ENCODE data around the gene KIF5A.

KIF5A gene

GRCh38 chr12:57628280-57629191, 78.7 kb downstream of the KIF5A start:
- TF ChIP-seq, protein P1, sequence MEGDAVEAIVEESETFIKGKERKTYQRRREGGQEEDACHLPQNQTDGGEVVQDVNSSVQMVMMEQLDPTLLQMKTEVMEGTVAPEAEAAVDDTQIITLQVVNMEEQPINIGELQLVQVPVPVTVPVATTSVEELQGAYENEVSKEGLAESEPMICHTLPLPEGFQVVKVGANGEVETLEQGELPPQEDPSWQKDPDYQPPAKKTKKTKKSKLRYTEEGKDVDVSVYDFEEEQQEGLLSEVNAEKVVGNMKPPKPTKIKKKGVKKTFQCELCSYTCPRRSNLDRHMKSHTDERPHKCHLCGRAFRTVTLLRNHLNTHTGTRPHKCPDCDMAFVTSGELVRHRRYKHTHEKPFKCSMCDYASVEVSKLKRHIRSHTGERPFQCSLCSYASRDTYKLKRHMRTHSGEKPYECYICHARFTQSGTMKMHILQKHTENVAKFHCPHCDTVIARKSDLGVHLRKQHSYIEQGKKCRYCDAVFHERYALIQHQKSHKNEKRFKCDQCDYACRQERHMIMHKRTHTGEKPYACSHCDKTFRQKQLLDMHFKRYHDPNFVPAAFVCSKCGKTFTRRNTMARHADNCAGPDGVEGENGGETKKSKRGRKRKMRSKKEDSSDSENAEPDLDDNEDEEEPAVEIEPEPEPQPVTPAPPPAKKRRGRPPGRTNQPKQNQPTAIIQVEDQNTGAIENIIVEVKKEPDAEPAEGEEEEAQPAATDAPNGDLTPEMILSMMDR (conservative IDR thresholded peaks at IDR 0.05; ENCODE audit: low read depth): no peak
- DNase-seq (ENCODE audit: low spot score): no peak
- H3K27ac ChIP-seq: no peak overlapping the region
- ChIA-PET CTCF (interaction anchor here (0.6 to 0.7 kb wide), 2 partner anchors 37 to 43 kb away, joined by 3 to 4 read pairs; no protein-coding TSS in a partner anchor), POLR2A (ENCODE audit: low non-redundant PET) (no interaction called here)

GRCh38 chr12:57629897-57630471, 80.1 kb downstream of the KIF5A start:
- no peak overlapping the region for H3K27ac ChIP-seq
- ChIA-PET POLR2A (ENCODE audit: low non-redundant PET) (no interaction called here), CTCF (interaction anchor here (0.7 to 4.0 kb wide), 3 partner anchors 12 to 275 kb away, joined by 3 to 16 read pairs (median 4); no protein-coding TSS in a partner anchor)
- TF ChIP-seq, protein P1 (conservative IDR thresholded peaks at IDR 0.05; ENCODE audit: low read depth): no peak
- DNase-seq (ENCODE audit: low spot score): no peak

DNA sequence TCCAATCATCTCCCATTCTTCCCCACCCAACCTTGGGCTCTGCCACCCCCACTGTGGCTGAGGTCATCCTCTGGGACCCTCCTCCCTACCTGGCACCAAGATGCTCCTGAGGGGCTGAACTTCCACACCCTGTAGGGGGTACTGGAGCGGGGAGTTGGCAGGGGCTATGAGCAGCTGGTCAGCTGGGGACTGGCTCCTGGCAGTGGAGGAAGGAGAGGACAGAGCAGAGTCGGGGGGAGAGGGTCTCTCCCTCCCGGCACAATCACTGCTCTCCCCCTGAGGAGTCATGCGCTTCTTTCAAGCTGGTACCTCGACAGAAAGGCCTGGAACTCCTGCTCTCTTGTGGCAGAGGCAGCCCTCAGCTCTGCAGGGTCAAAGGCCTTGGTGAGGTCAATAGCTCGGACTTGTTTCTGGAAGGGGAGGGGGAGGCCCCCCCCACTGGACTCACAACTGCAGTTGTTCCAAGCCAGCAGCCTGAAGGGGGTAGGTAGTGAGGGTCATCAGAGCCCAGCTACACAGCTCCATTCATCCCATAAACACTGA, 81.1 kb downstream of the KIF5A start:
- TF ChIP-seq, protein P1 (conservative IDR thresholded peaks at IDR 0.05; ENCODE audit: low read depth): no peak
- POLR2A ChIA-PET (ENCODE audit: low non-redundant PET): interaction anchor here (0.6 kb wide), 1 partner anchor 20 kb away, joined by 3 read pairs; the partner anchor contains the start of gene ARHGEF25

DNA sequence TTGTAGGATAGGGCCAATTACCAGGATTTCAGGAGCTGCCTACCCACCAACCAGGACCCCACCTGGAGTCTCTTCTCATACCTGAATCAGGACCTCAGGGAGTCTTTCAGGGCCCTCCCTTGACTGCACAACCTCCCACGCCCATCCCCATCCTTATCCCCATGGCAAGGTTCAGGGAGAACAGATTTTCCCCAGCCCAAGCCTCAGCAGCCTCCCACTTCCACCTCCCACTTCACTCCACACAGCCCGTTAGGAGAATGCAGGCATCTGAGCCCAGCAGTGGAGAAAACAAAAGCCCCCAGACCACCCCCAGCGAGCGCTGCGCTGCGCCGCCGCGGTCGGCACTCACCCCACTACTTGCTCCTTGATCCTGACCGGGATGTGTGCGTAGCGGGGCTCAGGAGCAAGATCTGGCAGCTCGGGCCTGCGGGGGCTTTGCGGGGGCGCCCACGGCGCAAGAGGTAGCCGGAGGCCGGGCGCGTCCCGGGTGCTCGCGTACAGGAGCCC, 81.8 kb downstream of the KIF5A start:
- POLR2A ChIA-PET (ENCODE audit: low non-redundant PET): no interaction called here
- no peak overlapping the region for H3K27ac ChIP-seq
- CTCF ChIA-PET: interaction anchor here (1.4 to 4.0 kb wide), 2 partner anchors 48 to 179 kb away, joined by 7 to 16 read pairs; no protein-coding TSS in a partner anchor

More for the DNA sequence above, 81.1 kb downstream of the KIF5A start:
- no peak for DNase-seq (ENCODE audit: low spot score)
- H3K27ac ChIP-seq: no peak overlapping the region
- CTCF ChIA-PET: interaction anchor here (0.9 to 4.0 kb wide), 3 partner anchors 9 to 178 kb away, joined by 7 to 16 read pairs (median 7); no protein-coding TSS in a partner anchor

GRCh38 chr12:57632073-57632957, 82.5 kb downstream of the KIF5A start:
- H3K27ac ChIP-seq: peak overlapping the region; percentile 44
- ChIA-PET CTCF (interaction anchor here (0.5 to 4.0 kb wide), 29 partner anchors 8 to 1689 kb away, joined by 3 to 17 read pairs (median 4); no protein-coding TSS in a partner anchor), POLR2A (ENCODE audit: low non-redundant PET) (no interaction called here)
- DNase-seq (ENCODE audit: low spot score): no peak
- TF ChIP-seq, protein P1 (conservative IDR thresholded peaks at IDR 0.05; ENCODE audit: low read depth): no peak

More for the DNA sequence above, 81.8 kb downstream of the KIF5A start:
- no peak for DNase-seq (ENCODE audit: low spot score)
- TF ChIP-seq, protein P1 (conservative IDR thresholded peaks at IDR 0.05; ENCODE audit: low read depth): no peak

Measured in RWPE1 (cell line).